ENCODE results near the gene FSHB.

DNA sequence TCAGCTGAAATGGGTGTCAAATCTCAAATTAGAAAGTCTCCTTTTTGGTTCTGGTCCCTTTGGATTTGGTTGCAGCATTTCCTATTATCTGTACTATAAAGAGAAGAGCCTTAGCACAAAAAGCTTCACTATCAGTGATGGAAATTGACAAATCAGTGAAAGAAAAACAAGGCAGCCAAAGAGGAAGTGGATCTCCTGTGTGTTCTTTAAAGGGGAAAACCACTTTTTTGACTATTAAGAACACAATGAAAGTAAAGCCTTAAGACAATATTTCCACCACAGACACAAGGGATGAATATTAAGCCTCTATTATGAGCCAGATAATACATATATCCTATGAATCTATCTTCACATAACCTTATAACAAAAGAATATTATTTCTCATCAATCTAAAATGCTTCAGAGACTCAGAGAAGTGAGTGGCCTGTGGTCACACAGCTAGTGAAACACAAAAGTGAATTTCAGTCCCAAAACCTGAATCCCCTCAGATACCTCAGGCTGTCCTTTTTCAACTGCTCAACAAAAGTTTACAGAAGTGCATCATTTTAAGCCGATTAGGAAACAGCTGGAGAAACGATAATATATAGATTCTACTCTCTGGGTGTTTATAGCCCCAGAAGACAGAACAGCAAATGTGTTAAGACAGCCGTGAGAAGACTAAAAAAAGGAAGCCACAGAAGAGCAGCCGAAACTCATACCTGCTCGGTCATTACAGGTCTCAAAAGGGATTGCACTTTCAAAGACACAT lies 24.4 kb upstream of the FSHB start:
- TF ChIP-seq RAD21 (conservative IDR thresholded peaks at IDR 0.05) (no peak), CTCF (IDR thresholded peaks at IDR 0.05; ENCODE audit: poor library complexity, severe bottlenecking) (no peak), SMC3 (conservative IDR thresholded peaks at IDR 0.05; ENCODE audit: poor library complexity) (no peak), POLR2AphosphoS5 (IDR thresholded peaks at IDR 0.05) (no peak), EP300 (conservative IDR thresholded peaks at IDR 0.05; ENCODE audit: poor library complexity, severe bottlenecking) (no peak), TAF1 (IDR thresholded peaks at IDR 0.05; ENCODE audit: low read depth) (no peak), EZH2 (IDR thresholded peaks at IDR 0.05; ENCODE audit: borderline replicate concordance, insufficient read depth, low read length, poor library complexity, severe bottlenecking) (no peak)

Measured in neural cell (in vitro differentiated cells).